ENCODE results near the gene ADPRM.

GRCh38 chr17:10735821-10736220 is 38.4 kb downstream of the ADPRM start:
- TF ChIP-seq, protein P1, sequence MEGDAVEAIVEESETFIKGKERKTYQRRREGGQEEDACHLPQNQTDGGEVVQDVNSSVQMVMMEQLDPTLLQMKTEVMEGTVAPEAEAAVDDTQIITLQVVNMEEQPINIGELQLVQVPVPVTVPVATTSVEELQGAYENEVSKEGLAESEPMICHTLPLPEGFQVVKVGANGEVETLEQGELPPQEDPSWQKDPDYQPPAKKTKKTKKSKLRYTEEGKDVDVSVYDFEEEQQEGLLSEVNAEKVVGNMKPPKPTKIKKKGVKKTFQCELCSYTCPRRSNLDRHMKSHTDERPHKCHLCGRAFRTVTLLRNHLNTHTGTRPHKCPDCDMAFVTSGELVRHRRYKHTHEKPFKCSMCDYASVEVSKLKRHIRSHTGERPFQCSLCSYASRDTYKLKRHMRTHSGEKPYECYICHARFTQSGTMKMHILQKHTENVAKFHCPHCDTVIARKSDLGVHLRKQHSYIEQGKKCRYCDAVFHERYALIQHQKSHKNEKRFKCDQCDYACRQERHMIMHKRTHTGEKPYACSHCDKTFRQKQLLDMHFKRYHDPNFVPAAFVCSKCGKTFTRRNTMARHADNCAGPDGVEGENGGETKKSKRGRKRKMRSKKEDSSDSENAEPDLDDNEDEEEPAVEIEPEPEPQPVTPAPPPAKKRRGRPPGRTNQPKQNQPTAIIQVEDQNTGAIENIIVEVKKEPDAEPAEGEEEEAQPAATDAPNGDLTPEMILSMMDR (IDR thresholded peaks at IDR 0.05), result no peak
- TF ChIP-seq POLR2A (IDR thresholded peaks at IDR 0.05), result no peak

All from right lobe of liver (tissue), 4 donors.